ENCODE data around the gene ARID1B. TPM values are rescaled to one million over a fixed set of nuclear protein-coding genes. Genes with fewer than 3 reads are reported as not detected.

The ARID1B gene
- total RNA-seq, 1 experiment from 2014 or later = 91.7 TPM

DNA sequence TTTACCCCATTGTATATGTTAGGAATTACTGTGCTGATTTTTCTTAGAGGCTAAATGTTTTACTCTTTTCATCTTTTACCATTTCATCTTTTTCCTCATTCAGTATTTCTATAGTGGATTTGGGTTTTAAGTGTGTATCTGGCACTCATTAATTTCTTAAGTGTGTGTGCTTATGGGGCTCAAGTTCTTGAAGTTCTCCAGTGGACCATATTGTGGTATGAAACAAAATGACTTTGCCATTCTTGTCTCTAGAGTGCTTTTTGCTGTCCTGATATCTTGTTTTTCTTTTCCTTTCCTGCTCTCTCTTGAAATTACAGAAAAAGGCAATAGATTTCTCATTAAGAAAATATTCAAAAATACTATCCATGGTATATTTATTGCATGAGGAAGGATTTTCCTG is 123.1 kb downstream of the ARID1B start:
- POLR2A ChIA-PET = no interaction called here
- intact Hi-C loops (cut with micrococcal nuclease; ENCODE audit: unreplicated experiment) = no loop called here

DNA sequence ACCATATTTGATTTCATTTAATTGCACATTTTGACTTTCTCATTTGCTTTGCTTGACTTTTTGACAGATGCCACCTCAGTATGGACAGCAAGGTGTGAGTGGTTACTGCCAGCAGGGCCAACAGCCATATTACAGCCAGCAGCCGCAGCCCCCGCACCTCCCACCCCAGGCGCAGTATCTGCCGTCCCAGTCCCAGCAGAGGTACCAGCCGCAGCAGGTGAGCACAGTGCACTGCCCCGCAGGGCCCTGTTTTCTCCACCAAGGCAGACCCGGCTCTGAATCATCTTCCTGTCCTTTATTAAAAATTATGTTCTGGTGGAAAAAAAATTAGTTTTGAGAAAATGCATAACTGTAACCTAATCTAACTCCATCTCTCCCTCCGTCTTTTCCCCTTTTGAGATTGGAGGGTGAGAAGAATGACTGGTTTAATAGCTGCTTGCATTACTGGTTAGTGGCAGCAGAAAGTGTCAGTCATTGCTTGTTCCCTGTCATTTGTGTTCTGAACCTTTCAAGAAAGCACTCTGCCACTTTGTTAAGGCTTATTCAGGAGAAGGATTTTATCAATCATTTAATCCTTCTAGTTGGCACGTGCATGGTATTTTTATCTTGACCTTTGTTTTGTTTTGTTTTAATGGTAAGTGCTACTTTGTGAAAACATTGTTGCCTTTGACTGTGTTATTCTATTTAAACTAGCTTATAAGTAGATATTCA is 124.3 kb downstream of the ARID1B start:
- in situ Hi-C loops (cut with HindIII; ENCODE audit: low pct_unique_long_range_greater_than_20kb, low sequenced_read_pairs) (no loop called here), intact Hi-C loops (cut with micrococcal nuclease; ENCODE audit: unreplicated experiment) (no loop called here)
- no peaks in the 10 kb centered on the region for H3K27me3 ChIP-seq (ENCODE audit: control insufficient read depth, insufficient read depth, low read length)
- H3K36me3 ChIP-seq (ENCODE audit: control insufficient read depth, insufficient read depth, low read length) = 0 out of 2 replicates have a peak, but pooled peaks cover 3% of the 10 kb centered on the region
- H3K4me3 ChIP-seq (ENCODE audit: low read depth in 2 of 2, low read length in 2 of 2) = no peak overlapping the region
- TF ChIP-seq REST (IDR thresholded peaks at IDR 0.05; ENCODE audit: insufficient read depth in 1 of 2, low read depth in 2 of 2, low read length in 1 of 2) (no peak), SIN3A (IDR thresholded peaks at IDR 0.05; ENCODE audit: borderline replicate concordance, insufficient read depth, low read depth, low read length) (no peak), POLR2AphosphoS5 (IDR thresholded peaks at IDR 0.05; ENCODE audit: low read depth, low read length) (no peak), TCF7L2 (IDR thresholded peaks at IDR 0.05; ENCODE audit: low read depth, low read length) (no peak)
- TF ChIP-seq, protein P1, sequence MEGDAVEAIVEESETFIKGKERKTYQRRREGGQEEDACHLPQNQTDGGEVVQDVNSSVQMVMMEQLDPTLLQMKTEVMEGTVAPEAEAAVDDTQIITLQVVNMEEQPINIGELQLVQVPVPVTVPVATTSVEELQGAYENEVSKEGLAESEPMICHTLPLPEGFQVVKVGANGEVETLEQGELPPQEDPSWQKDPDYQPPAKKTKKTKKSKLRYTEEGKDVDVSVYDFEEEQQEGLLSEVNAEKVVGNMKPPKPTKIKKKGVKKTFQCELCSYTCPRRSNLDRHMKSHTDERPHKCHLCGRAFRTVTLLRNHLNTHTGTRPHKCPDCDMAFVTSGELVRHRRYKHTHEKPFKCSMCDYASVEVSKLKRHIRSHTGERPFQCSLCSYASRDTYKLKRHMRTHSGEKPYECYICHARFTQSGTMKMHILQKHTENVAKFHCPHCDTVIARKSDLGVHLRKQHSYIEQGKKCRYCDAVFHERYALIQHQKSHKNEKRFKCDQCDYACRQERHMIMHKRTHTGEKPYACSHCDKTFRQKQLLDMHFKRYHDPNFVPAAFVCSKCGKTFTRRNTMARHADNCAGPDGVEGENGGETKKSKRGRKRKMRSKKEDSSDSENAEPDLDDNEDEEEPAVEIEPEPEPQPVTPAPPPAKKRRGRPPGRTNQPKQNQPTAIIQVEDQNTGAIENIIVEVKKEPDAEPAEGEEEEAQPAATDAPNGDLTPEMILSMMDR (IDR thresholded peaks at IDR 0.05) = no peak
- BruUV-seq (replicated peaks) = no TSS peak
- ChIA-PET POLR2A (no interaction called here), CTCF (no interaction called here)
- ATAC-seq (no peak), DNase-seq (ENCODE audit: low read depth, low spot score) (no peak)
- H3K4me1 ChIP-seq (ENCODE audit: control insufficient read depth, insufficient read depth, low read length) = no peaks in the 10 kb centered on the region; the same call in 1 of the 2 replicates
- no peak overlapping the region for H3K27ac ChIP-seq (ENCODE audit: low read length)
- no peaks in the 10 kb centered on the region for H3K9me3 ChIP-seq (ENCODE audit: control insufficient read depth, insufficient read depth, low read depth, low read length)

More for the DNA sequence above, 123.1 kb downstream of the ARID1B start:
- CTCF ChIA-PET = no interaction called here
- Histone ChIP-seq H3K27me3 (ENCODE audit: control insufficient read depth, insufficient read depth, low read length) (no peaks in the 10 kb centered on the region), H3K4me1 (ENCODE audit: control insufficient read depth, insufficient read depth, low read length) (no peaks in the 10 kb centered on the region; the same call in 1 of the 2 replicates), H3K36me3 (ENCODE audit: control insufficient read depth, insufficient read depth, low read length) (0 out of 2 replicates have a peak, but pooled peaks cover 3% of the 10 kb centered on the region), H3K9me3 (ENCODE audit: control insufficient read depth, insufficient read depth, low read depth, low read length) (no peaks in the 10 kb centered on the region), H3K4me3 (ENCODE audit: low read depth in 2 of 2, low read length in 2 of 2) (no peak overlapping the region), H3K27ac (ENCODE audit: low read length) (no peak overlapping the region)
- no TSS peak for BruUV-seq (replicated peaks)
- ATAC-seq (no peak), DNase-seq (ENCODE audit: low read depth, low spot score) (no peak)
- in situ Hi-C loops (cut with HindIII; ENCODE audit: low pct_unique_long_range_greater_than_20kb, low sequenced_read_pairs) = no loop called here
- TF ChIP-seq TCF7L2 (IDR thresholded peaks at IDR 0.05; ENCODE audit: low read depth, low read length) = no peak
- TF ChIP-seq POLR2AphosphoS5 (IDR thresholded peaks at IDR 0.05; ENCODE audit: low read depth, low read length) = no peak
- no peak for TF ChIP-seq SIN3A (IDR thresholded peaks at IDR 0.05; ENCODE audit: borderline replicate concordance, insufficient read depth, low read depth, low read length)
- no peak for TF ChIP-seq REST (IDR thresholded peaks at IDR 0.05; ENCODE audit: insufficient read depth in 1 of 2, low read depth in 2 of 2, low read length in 1 of 2)
- TF ChIP-seq, protein P1 (IDR thresholded peaks at IDR 0.05) = no peak
